Measurements from ENCODE around the gene B4GALT4.
"Not testable (repeated sequence)": the region's sequence is repeated elsewhere in the genome, so short reads cannot be mapped to it uniquely, and the experiment has no call there.

Gene B4GALT4

GRCh38 chr3:119205209-119205608, 35.5 kb downstream of the B4GALT4 start:
- no peak for DNase-seq (ENCODE audit: low read depth in 1 of 2, low spot score in 1 of 2)

- DNase-seq (ENCODE audit: low read depth in 1 of 2, low spot score in 1 of 2): no peak
Measured at GRCh38 chr3:119195911-119196310, 44.8 kb downstream of the B4GALT4 start.

- no peak for DNase-seq (ENCODE audit: low read depth in 1 of 2, low spot score in 1 of 2)
Measured at GRCh38 chr3:119195151-119195476, 45.6 kb downstream of the B4GALT4 start.

GRCh38 chr3:119194237-119195150, 46.2 kb downstream of the B4GALT4 start:
- DNase-seq (ENCODE audit: low read depth in 1 of 2, low spot score in 1 of 2): no peak

GRCh38 chr3:119191800-119192199, 48.9 kb downstream of the B4GALT4 start:
- DNase-seq (ENCODE audit: low read depth in 1 of 2, low spot score in 1 of 2): no peak

- DNase-seq (ENCODE audit: low read depth in 1 of 2, low spot score in 1 of 2): no peak
Measured at GRCh38 chr3:119187266-119187665, 53.4 kb downstream of the B4GALT4 start.

GRCh38 chr3:119184796-119185570, 55.7 kb downstream of the B4GALT4 start:
- DNase-seq (ENCODE audit: low read depth in 1 of 2, low spot score in 1 of 2): no peak

GRCh38 chr3:119184111-119184510, 56.6 kb downstream of the B4GALT4 start:
- DNase-seq (ENCODE audit: low read depth in 1 of 2, low spot score in 1 of 2): no peak

GRCh38 chr3:119181765-119182164, 58.9 kb downstream of the B4GALT4 start:
- DNase-seq (ENCODE audit: low read depth in 1 of 2, low spot score in 1 of 2): no peak

GRCh38 chr3:119177321-119177720, 63.4 kb downstream of the B4GALT4 start:
- no peak for DNase-seq (ENCODE audit: low read depth in 1 of 2, low spot score in 1 of 2)

GRCh38 chr3:119176778-119177177, 63.9 kb downstream of the B4GALT4 start:
- DNase-seq (ENCODE audit: low read depth in 1 of 2, low spot score in 1 of 2): no peak

- no peak for DNase-seq (ENCODE audit: low read depth in 1 of 2, low spot score in 1 of 2)
Measured at GRCh38 chr3:119175872-119176756, 64.6 kb downstream of the B4GALT4 start.

GRCh38 chr3:119173325-119173724, 67.4 kb downstream of the B4GALT4 start, which contains the start of gene UPK1B:
UPK1B (plus strand) TSS chr3:119173598; CDS start chr3:119186742, 13,144 bp downstream.
- DNase-seq (ENCODE audit: low read depth in 1 of 2, low spot score in 1 of 2): no peak

- DNase-seq (ENCODE audit: low read depth in 1 of 2, low spot score in 1 of 2): no peak
Measured at GRCh38 chr3:119170821-119171220, 69.9 kb downstream of the B4GALT4 start.

- not testable (repeated sequence) for DNase-seq (ENCODE audit: low read depth in 1 of 2, low spot score in 1 of 2)
Measured at GRCh38 chr3:119164745-119165144, 75.9 kb downstream of the B4GALT4 start.
